Ovary (tissue), 9 donors: ENCODE results near the gene GOT1. TPM values are rescaled to one million over a fixed set of nuclear protein-coding genes. Genes with fewer than 3 reads are reported as not detected.
A peak's percentile ranks its signal among the peaks of the same experiment; 100 is the strongest.

Experiments used
- DNase-seq, 5 donors: peaks; one replicate each; pipeline ENCODE4 v3.0.0-alpha.2; 2019 to 2020
- H3K27ac ChIP-seq, 2 donors: fragments of 200-600 bp; one replicate each; pipeline versions ENCODE4 v1.5.1 to v1.8.0; 2019 to 2022
- H3K27me3 ChIP-seq: fragments of 200-600 bp; one replicate; pipeline ENCODE4 v1.8.0; 2022
- H3K36me3 ChIP-seq: fragments of 200-600 bp; sonication (generic); one replicate; pipeline ENCODE4 v1.5.1; 2019
- H3K4me1 ChIP-seq: one replicate; pipeline ENCODE4 v1.8.1; 2013; ENCODE audit warnings: mild to moderate bottlenecking, moderate library complexity; ENCODE audit not compliant: insufficient read depth
- H3K4me3 ChIP-seq: fragments of 200-600 bp; sonication (generic); one replicate; pipeline ENCODE4 v1.5.1; 2017
- H3K9me3 ChIP-seq, 2 donors: fragments of 200-600 bp in 1 of 2; sonication (generic) in 1 of 2; one replicate each; pipeline versions ENCODE4 v1.5.1 to v1.8.1; 2013 to 2019; ENCODE audit warnings: mild to moderate bottlenecking in 1 of 2, moderate library complexity in 1 of 2
- CTCF ChIP-seq, 3 donors: fragments of 450-650 bp in 2 of 3; fragments of 200-600 bp in 1 of 3; IDR thresholded peaks; one replicate each; pipeline versions ENCODE4 v1.5.1 to v1.8.0; 2016 to 2022; ENCODE audit warnings: antibody characterized with exemption in 3 of 3, mild to moderate bottlenecking in 1 of 3
- EP300 ChIP-seq: sonication (generic); formaldehyde crosslinking; IDR thresholded peaks from one replicate; pipeline ENCODE4 v1.6.1; 2017; ENCODE audit warnings: antibody characterized with exemption
- POLR2A ChIP-seq: fragments of 450-650 bp; IDR thresholded peaks from one replicate; pipeline ENCODE4 v1.6.1; 2017; ENCODE audit warnings: antibody characterized with exemption, mild to moderate bottlenecking, moderate library complexity
- WGBS, 3 donors: extraction: QIAGEN DNeasy Blood & Tissue Kit in 1 of 3; methylation state at CpG; one replicate each; pipeline versions ENCODE4 v1.1.5 to v1.1.7; 2013 to 2017; 5-methylcytosine and 5-hydroxymethylcytosine counted together
- intact Hi-C, 4 donors: fragments of 100-400 bp; cut with DNase I; formaldehyde crosslinking; loops; one replicate each; pipeline versions ENCODE4 v1.11.0 to v1.15.1; 2022 to 2023
- polyA plus RNA-seq, 2 donors: library from polyadenylated mRNA; stranded (reverse); fragments of 200-250 nt in 1 of 2; fragments of 350-450 nt in 1 of 2; fragmentation: Illumina TruSeq in 1 of 2; extraction: RNeasy Lipid Tissue Mini Kit (QIAGEN cat#74804) in 1 of 2; gene quantifications; one replicate each; pipeline ENCODE4 v1.2.3, GENCODE V29; 2013 to 2014
- total RNA-seq, 7 donors: library from RNA; depleted of rRNA in 2 of 7; stranded (reverse); fragments of >200 nt in 2 of 7; fragmentation: NEBNext Ultra II Directional in 3 of 7; extraction: Animal tissue kit (Norgen Biotek cat#: 25700) in 3 of 7; gene quantifications; one replicate each; pipeline versions ENCODE4 v1.1.0 to v1.2.4, GENCODE V29; 2016 to 2023
- donor health status: DM: no; HTN: no; CAD: no; lungs with moderate emphysema.
- donor health status: DM: no; HTN: no; CAD: no.
- donor health status: Bipolar disorder and iron deficiency.
- donor health status: DM: yes; HTN: yes; CAD: no.
- donor health status: DM: no; HTN: no; CAD: no.
- donor health status: DM: yes; HTN: yes; CAD: no.

Gene GOT1
- total and polyA plus RNA-seq, 9 donors, result 12.5 to 80.4 (median 18.2) TPM

- H3K27ac ChIP-seq, result no peak overlapping the region
- 94 to 97% (median 96%) methylated on average over 4 of the region's 4 CpGs for WGBS, 3 donors
- no peak for TF ChIP-seq CTCF (IDR thresholded peaks at IDR 0.05)
- TF ChIP-seq EP300, result no peak
- no peak for TF ChIP-seq POLR2A
- H3K36me3 ChIP-seq, result no peaks in the 10 kb centered on the region
- no peak for DNase-seq
- no peak overlapping the region for H3K4me3 ChIP-seq
- H3K4me1 ChIP-seq, result peaks cover 8% of the 10 kb centered on the region
- no peaks in the 10 kb centered on the region for H3K9me3 ChIP-seq
- intact Hi-C loops, result loop anchor here (5.0 to 10.0 kb wide), 5 partner anchors 180 to 303 kb away; partner anchors contain the start of genes COX15 (in 1 of the 4), CUTC (in 1 of the 4) and SLC25A28 (in 1 of the 4)
- no peaks in the 10 kb centered on the region for H3K27me3 ChIP-seq
Observed at GRCh38 chr10:99432047-99432446, 1.6 kb upstream of the GOT1 start.

GRCh38 chr10:99431190-99431760 lies 851 bp upstream of the GOT1 start:
- WGBS, 3 donors, result 0 to 1% (median 1%) methylated on average over 20 of the region's 20 CpGs
- peak; percentile 64 to 77 (median 71) for DNase-seq
- peaks cover 7% of the 10 kb centered on the region for H3K4me1 ChIP-seq

GRCh38 chr10:99430116-99430450 lies 341 bp downstream of the GOT1 start:
- WGBS, 3 donors, result 5 to 10% (median 5%) methylated on average over 14 of the region's 14 CpGs
- Histone ChIP-seq H3K9me3 (no peaks in the 10 kb centered on the region), H3K27ac (peak overlapping the region; percentile 57 to 82), H3K36me3 (no peaks in the 10 kb centered on the region), H3K4me1 (peaks cover 7% of the 10 kb centered on the region), H3K27me3 (no peaks in the 10 kb centered on the region), H3K4me3 (peak overlapping the region; percentile 48)
- no peak for DNase-seq
- intact Hi-C loops, result loop anchor here (2.0 to 10.0 kb wide), 6 partner anchors 182 to 305 kb away; partner anchors contain the start of genes SLC25A28 (in 2 of the 4), COX15 (in 1 of the 4) and CUTC (in 1 of the 4)
- TF ChIP-seq CTCF (IDR thresholded peaks at IDR 0.05) (no peak), EP300 (no peak), POLR2A (no peak)

More at GRCh38 chr10:99431190-99431760, 851 bp upstream of the GOT1 start:
- peak overlapping the region; percentile 55 to 82 for H3K27ac ChIP-seq
- intact Hi-C loops, result loop anchor here (2.0 to 10.0 kb wide), 6 partner anchors 181 to 304 kb away; partner anchors contain the start of genes SLC25A28 (in 2 of the 4), COX15 (in 1 of the 4) and CUTC (in 1 of the 4)
- TF ChIP-seq CTCF (IDR thresholded peaks at IDR 0.05) (no peak), EP300 (no peak), POLR2A (no peak)
- H3K4me3 ChIP-seq, result peak overlapping the region; percentile 48
- H3K9me3 ChIP-seq, result no peaks in the 10 kb centered on the region
- no peaks in the 10 kb centered on the region for H3K27me3 ChIP-seq
- H3K36me3 ChIP-seq, result no peaks in the 10 kb centered on the region

GRCh38 chr10:99429517-99430095 lies 818 bp downstream of the GOT1 start:
- intact Hi-C loops, result loop anchor here (2.0 to 10.0 kb wide), 7 partner anchors 183 to 858 kb away; partner anchors contain the start of genes SLC25A28 (in 2 of the 4), BLOC1S2 (in 1 of the 4), COX15 (in 1 of the 4) and CUTC (in 1 of the 4)
- Histone ChIP-seq H3K9me3 (no peaks in the 10 kb centered on the region), H3K4me3 (peak overlapping the region; percentile 48), H3K4me1 (peaks cover 7% of the 10 kb centered on the region), H3K27ac (peak overlapping the region in 1 of 2 donors; percentile 82), H3K27me3 (no peaks in the 10 kb centered on the region), H3K36me3 (no peaks in the 10 kb centered on the region)
- WGBS, 3 donors, result 23 to 32% (median 26%) methylated on average over 6 of the region's 6 CpGs
- no peak for TF ChIP-seq POLR2A
- no peak for TF ChIP-seq CTCF (IDR thresholded peaks at IDR 0.05)
- no peak for TF ChIP-seq EP300
- no peak for DNase-seq
